IPS DF 6.9 (cell line): ENCODE results near the gene WSCD2.

Source experiments
- DNase-seq: peaks from one replicate; pipeline ENCODE4 v3.0.0-alpha.2; 2013; ENCODE audit warnings: low read depth, low spot score
- H3K27ac ChIP-seq: one replicate; pipeline ENCODE4 v1.5.1; 2013; ENCODE audit warnings: low read length, control low read depth
- H3K27me3 ChIP-seq: 2 replicates; pipeline ENCODE4 v1.6.1; 2013; ENCODE audit warnings: mild to moderate bottlenecking, low read length; ENCODE audit not compliant: control insufficient read depth, insufficient read depth
- H3K36me3 ChIP-seq: 2 replicates; pipeline ENCODE4 v1.6.1; 2013; ENCODE audit warnings: low read length; ENCODE audit not compliant: control insufficient read depth, insufficient read depth
- H3K4me1 ChIP-seq: 2 replicates; pipeline ENCODE4 v1.6.1; 2013; ENCODE audit warnings: low read length; ENCODE audit not compliant: control insufficient read depth, insufficient read depth
- H3K4me3 ChIP-seq: 2 replicates; pipeline ENCODE4 v1.5.1; 2013; ENCODE audit warnings: mild to moderate bottlenecking, low read length
- H3K9me3 ChIP-seq: 2 replicates; pipeline ENCODE4 v1.6.1; 2013; ENCODE audit warnings: low read length, inconsistent platforms; ENCODE audit not compliant: control insufficient read depth, insufficient read depth
- WGBS: extraction: QIAGEN DNeasy Blood & Tissue Kit; methylation state at CpG from one replicate; pipeline ENCODE4 v1.1.7; 2013; ENCODE audit warnings: mixed read lengths, missing lambda C conversion rate; ENCODE audit not compliant: insufficient read length, insufficient coverage; 5-methylcytosine and 5-hydroxymethylcytosine counted together

Gene WSCD2

DNA sequence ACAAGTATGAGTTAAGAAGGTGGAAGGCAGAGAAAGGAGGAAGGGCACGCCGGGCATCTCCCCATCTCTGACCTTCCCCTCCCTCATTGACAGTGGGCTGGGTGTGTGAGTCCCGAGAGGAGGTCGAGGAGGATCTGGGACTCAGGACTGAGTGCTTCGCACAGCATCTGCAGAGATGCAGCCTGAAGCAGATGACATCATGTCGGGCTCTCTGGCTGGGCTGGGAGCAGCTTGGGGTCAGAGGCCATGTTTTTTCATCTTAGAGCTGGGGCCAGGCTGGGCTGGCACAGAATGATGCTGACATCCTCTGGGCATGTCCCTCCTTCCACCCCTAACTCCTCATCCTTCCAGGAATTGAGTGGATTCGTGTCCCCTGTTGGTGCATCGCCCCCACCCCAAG is 166.6 kb downstream of the WSCD2 start:
- no peaks in the 10 kb centered on the region for H3K36me3 ChIP-seq
- no peaks in the 10 kb centered on the region for H3K9me3 ChIP-seq
- no peaks in the 10 kb centered on the region for H3K27me3 ChIP-seq
- no peak for DNase-seq
- H3K4me3 ChIP-seq: no peak overlapping the region
- no peaks in the 10 kb centered on the region for H3K4me1 ChIP-seq
- WGBS: no CpG with 5 or more reads among the region's 8 CpGs
- no peak overlapping the region for H3K27ac ChIP-seq

- no CpG with 5 or more reads among the region's 3 CpGs for WGBS
- no peak for DNase-seq
- Histone ChIP-seq H3K27me3 (no peaks in the 10 kb centered on the region), H3K36me3 (no peaks in the 10 kb centered on the region), H3K4me1 (no peaks in the 10 kb centered on the region), H3K4me3 (no peak overlapping the region), H3K9me3 (no peaks in the 10 kb centered on the region), H3K27ac (no peak overlapping the region)
Observed at GRCh38 chr12:108296945-108297344, 167.9 kb downstream of the WSCD2 start.

DNA sequence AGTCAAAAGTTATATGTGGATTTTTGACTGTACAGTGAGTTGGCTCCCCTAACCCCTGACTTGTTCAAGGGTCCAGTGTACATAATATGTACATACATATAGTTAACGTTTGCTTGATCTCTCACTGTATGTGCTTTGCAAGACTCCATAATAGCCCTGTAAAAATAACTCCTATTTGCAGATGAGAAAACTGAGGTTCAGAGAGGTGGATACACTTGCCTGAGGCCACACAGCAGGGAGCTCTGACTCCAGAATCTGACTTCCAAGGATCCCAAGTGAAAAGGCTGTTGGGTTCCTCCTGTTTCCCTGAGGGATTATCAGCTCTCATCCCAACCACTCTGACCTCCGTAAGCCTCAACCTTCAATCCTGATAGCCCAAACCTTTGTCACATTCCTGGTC is 168.3 kb downstream of the WSCD2 start:
- Histone ChIP-seq H3K36me3 (no peaks in the 10 kb centered on the region), H3K4me3 (no peak overlapping the region), H3K4me1 (peaks cover under 1% of the 10 kb centered on the region; the same call in 1 of the 2 replicates), H3K27me3 (no peaks in the 10 kb centered on the region), H3K27ac (no peak overlapping the region), H3K9me3 (no peaks in the 10 kb centered on the region)
- no peak for DNase-seq
- no CpG with 5 or more reads among the region's 2 CpGs for WGBS

DNA sequence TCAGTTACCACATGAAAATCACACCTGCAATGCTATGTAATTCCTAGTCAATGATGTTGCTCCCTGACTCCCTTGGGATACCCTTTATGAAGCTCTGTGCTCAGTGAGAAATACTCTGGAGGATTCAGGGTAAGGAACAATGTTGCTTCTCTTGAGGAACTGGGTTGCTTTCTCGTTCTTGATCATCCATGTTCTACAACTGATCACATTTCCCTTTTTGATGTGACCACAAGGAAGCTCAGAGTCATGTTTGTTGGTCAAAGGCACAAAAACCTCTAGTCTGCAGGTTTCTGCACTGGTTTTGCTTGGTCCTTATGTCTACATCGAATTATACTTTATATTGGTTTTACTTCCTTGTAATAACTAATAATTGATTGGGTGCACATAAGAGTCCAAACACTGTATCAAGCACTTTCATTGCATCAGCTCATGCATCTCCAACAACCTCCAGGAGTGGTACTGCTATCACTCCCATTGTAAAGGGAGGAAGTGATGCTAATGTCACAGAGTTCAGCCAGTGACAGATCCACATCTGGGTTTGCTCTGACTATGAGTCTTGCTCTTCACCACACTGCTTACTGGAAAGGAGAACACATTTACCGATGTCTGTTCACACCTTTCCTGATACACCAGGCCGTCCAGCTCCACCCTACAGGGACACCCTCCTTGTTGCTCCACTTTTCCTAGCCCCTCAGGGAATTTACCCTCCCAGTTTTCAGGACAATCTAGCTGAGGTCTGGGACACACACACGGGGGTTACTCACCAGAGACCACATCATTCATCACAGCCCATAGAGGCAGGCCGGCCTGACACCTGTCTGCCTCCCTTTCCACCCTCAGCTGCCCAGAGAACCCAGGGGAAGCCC is 169.0 kb downstream of the WSCD2 start:
- H3K4me1 ChIP-seq: peaks cover 2% of the 10 kb centered on the region; the same call in 1 of the 2 replicates
- no peaks in the 10 kb centered on the region for H3K27me3 ChIP-seq
- no peak overlapping the region for H3K27ac ChIP-seq
- WGBS: no CpG with 5 or more reads among the region's 6 CpGs
- no peak for DNase-seq
- H3K4me3 ChIP-seq: no peak overlapping the region
- H3K36me3 ChIP-seq: no peaks in the 10 kb centered on the region
- no peaks in the 10 kb centered on the region for H3K9me3 ChIP-seq

DNA sequence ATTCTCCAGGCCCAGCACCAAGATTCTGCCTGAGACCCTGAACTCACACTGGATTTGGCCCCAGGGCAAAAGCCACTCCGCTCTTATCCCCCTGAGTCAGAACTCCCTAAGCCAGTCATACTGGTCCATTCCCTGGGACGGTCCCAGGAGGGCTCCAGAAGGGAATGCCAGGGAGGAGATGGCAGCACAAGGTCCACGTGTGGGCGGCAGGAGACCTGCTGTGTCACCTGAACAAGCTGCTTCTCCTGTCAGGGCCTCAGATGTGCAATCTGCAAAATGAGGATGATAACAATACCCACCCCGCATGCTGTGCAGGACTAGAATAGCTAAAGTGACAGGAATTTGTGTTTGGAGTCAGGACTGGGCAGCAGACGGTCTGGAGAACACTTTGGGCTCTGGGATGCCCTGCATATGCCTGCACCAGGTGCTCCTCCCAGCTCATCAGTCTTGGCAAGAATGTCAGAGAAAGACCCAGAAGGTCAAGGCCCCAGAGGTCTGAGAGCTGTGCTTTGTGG is 169.7 kb downstream of the WSCD2 start:
- Histone ChIP-seq H3K4me1 (peaks cover 2% of the 10 kb centered on the region; the same call in 1 of the 2 replicates), H3K4me3 (no peak overlapping the region), H3K36me3 (no peaks in the 10 kb centered on the region), H3K9me3 (no peaks in the 10 kb centered on the region), H3K27me3 (no peaks in the 10 kb centered on the region), H3K27ac (no peak overlapping the region)
- no peak for DNase-seq
- no CpG with 5 or more reads among the region's 6 CpGs for WGBS

- no peak for DNase-seq
- peaks cover 2% of the 10 kb centered on the region; the same call in 1 of the 2 replicates for H3K4me1 ChIP-seq
- no peak overlapping the region for H3K27ac ChIP-seq
- WGBS: no CpG with 5 or more reads among the region's 4 CpGs
- no peaks in the 10 kb centered on the region for H3K27me3 ChIP-seq
- no peaks in the 10 kb centered on the region for H3K9me3 ChIP-seq
- H3K4me3 ChIP-seq: no peak overlapping the region
- no peaks in the 10 kb centered on the region for H3K36me3 ChIP-seq
Observed at GRCh38 chr12:108299516-108299915, 170.4 kb downstream of the WSCD2 start.
